Spleen (tissue), 11 donors: ENCODE data around the gene PHKA1. TPM values are rescaled to one million over a fixed set of nuclear protein-coding genes. Genes with fewer than 3 reads are reported as not detected.
A peak's percentile ranks its signal among the peaks of the same experiment; 100 is the strongest.

ENCODE experiments used
- DNase-seq: peaks from one replicate; pipeline ENCODE4 v3.0.0-alpha.2; 2020
- H3K27ac ChIP-seq, 8 donors: fragments of 200-600 bp; sonication (generic) in 7 of 8; 1 replicate in 4 of 8; 2 replicates in 4 of 8; pipeline versions ENCODE4 v1.5.0 to v1.8.0; 2016 to 2021; ENCODE audit warnings: inconsistent platforms in 4 of 8, mild to moderate bottlenecking in 4 of 8, moderate library complexity in 1 of 8
- H3K27me3 ChIP-seq, 7 donors: fragments of 200-600 bp; sonication (generic) in 6 of 7; replicated peaks in 1 of 7; 1 replicate in 4 of 7; 2 replicates in 3 of 7; pipeline versions ENCODE4 v1.5.0 to v1.8.0; 2016 to 2021; ENCODE audit warnings: inconsistent platforms in 3 of 7, mild to moderate bottlenecking in 1 of 7
- H3K36me3 ChIP-seq, 6 donors: fragments of 200-600 bp; sonication (generic) in 5 of 6; 1 replicate in 4 of 6; 2 replicates in 2 of 6; pipeline versions ENCODE4 v1.5.0 to v1.8.0; 2016 to 2021; ENCODE audit warnings: inconsistent platforms in 2 of 6
- H3K4me1 ChIP-seq, 6 donors: fragments of 200-600 bp; sonication (generic) in 5 of 6; 1 replicate in 3 of 6; 2 replicates in 3 of 6; pipeline versions ENCODE4 v1.5.0 to v1.8.0; 2016 to 2021; ENCODE audit warnings: inconsistent platforms in 3 of 6
- H3K4me3 ChIP-seq, 8 donors: fragments of 200-600 bp; sonication (generic) in 7 of 8; 1 replicate in 4 of 8; 2 replicates in 4 of 8; pipeline versions ENCODE4 v1.5.0 to v1.8.0; 2016 to 2021; ENCODE audit warnings: inconsistent platforms in 4 of 8, mild to moderate bottlenecking in 4 of 8, moderate library complexity in 2 of 8
- H3K9me3 ChIP-seq, 8 donors: fragments of 200-600 bp; sonication (generic) in 7 of 8; 1 replicate in 4 of 8; 2 replicates in 4 of 8; pipeline versions ENCODE4 v1.5.0 to v1.8.0; 2016 to 2021; ENCODE audit warnings: inconsistent platforms in 4 of 8
- POLR2A ChIP-seq, 3 donors: fragments of 450-650 bp; IDR thresholded peaks; one replicate each; pipeline ENCODE4 v1.5.1; 2017; ENCODE audit warnings: antibody characterized with exemption in 3 of 3, mild to moderate bottlenecking in 1 of 3
- POLR2AphosphoS5 ChIP-seq, 3 donors: sonication (generic); formaldehyde crosslinking; IDR thresholded peaks; one replicate each; pipeline ENCODE4 v1.5.1; 2017; ENCODE audit warnings: antibody characterized with exemption in 3 of 3
- whole genome bisulfite sequencing, 5 donors: extraction: QIAGEN DNeasy Blood & Tissue Kit in 3 of 5; methylation state at CpG; one replicate each; pipeline versions ENCODE4 v1.1.5 to v1.1.7; 2013 to 2018; 5-methylcytosine and 5-hydroxymethylcytosine counted together
- intact Hi-C: fragments of 100-400 bp; cut with DNase I; formaldehyde crosslinking; loops from one replicate; pipeline ENCODE4 v1.15.0; 2023; ENCODE audit warnings: low total_unique reads
- polyA plus RNA-seq, 3 donors: library from polyadenylated mRNA; stranded (reverse); fragments of 200-250 nt; gene quantifications; one replicate each; pipeline ENCODE4 v1.2.1, GENCODE V29; 2013
- small RNA-seq, 4 donors: library from RNA; depleted of rRNA; stranded (forward); fragments of <200 nt; gene quantifications; one replicate each; pipeline ENCODE3, GENCODE V24; 2016
- total RNA-seq, 7 donors: library from RNA; depleted of rRNA in 3 of 7; stranded (reverse); fragments of >200 nt in 3 of 7; fragmentation: NEBNext Ultra II Directional in 4 of 7; extraction: Animal tissue kit (Norgen Biotek cat#: 25700) in 4 of 7; gene quantifications; one replicate each; pipeline versions ENCODE4 v1.1.0 to v1.2.1, GENCODE V29; 2016 to 2021
- TF ChIP-seq, protein P1 (sequence below), 11 experiments: fragments of 200-600 bp in 7 of 11; fragments of 450-650 bp in 4 of 11; sonication (generic) in 4 of 11; IDR thresholded peaks in 8 of 11; conservative IDR thresholded peaks in 3 of 11; 1 replicate in 7 of 11; 2 replicates in 4 of 11; pipeline versions ENCODE4 v1.4.0 to v1.8.0; 2016 to 2021; ENCODE audit warnings: antibody characterized with exemption in 11 of 11, inconsistent platforms in 4 of 11, mild to moderate bottlenecking in 1 of 11
- donor health status: healthy with polysubstance abuse.
- donor health status: DM: no; HTN: no; CAD: no; lungs with moderate emphysema.
- donor health status: DM: no; HTN: no; CAD: no.
- donor health status: Bipolar disorder and iron deficiency.
- donor health status: healthy.
- donor health status: DM: no; HTN: no; CAD: no.
- donor health status: DM: yes; HTN: yes; CAD: no.

The PHKA1 gene
- total and polyA plus RNA-seq, 10 donors: 0.67 to 12.7 (median 6.9) TPM

DNA sequence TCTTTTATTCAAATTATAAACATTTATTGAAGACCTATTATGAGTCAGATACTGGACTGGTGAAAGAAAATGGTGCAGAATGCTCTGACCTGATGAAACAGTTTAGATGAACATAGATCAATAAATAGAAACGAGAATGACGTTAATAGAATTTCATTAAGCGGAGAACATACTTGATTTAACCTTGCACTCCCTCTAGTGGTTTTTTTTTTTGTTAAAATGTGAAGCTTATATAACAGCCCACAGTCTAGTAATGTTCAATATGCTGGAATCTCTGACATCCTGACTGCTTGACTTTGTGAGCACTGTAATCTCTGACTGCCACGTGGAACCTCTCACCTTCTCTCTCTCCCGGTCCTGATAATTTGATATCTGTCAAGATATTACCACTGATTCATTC, 173.8 kb downstream of the PHKA1 start:
- H3K27ac ChIP-seq: no peak overlapping the region

DNA sequence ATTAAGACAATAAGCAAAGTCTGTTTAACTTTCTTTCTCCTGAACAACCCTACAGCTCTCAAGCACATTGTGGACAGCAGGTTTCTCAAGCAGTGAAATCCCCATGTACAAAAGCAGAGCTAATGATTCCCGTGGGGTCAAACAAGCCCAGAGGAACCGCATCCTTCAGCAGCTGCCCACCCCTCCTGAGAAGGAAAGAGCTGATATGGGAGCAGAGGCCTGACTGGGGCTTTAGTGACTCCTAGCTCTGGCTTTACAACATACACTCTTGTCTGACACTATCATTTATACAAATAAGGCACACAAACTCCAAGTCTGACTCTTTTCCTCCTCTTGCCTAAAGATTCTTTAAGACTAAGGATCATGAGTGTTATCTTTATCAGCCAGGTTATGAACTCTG, 174.3 kb downstream of the PHKA1 start:
- H3K4me3 ChIP-seq: no peak overlapping the region
- no peak for TF ChIP-seq POLR2A (IDR thresholded peaks at IDR 0.05)
- TF ChIP-seq POLR2AphosphoS5 (IDR thresholded peaks at IDR 0.05): no peak
- TF ChIP-seq, protein P1, sequence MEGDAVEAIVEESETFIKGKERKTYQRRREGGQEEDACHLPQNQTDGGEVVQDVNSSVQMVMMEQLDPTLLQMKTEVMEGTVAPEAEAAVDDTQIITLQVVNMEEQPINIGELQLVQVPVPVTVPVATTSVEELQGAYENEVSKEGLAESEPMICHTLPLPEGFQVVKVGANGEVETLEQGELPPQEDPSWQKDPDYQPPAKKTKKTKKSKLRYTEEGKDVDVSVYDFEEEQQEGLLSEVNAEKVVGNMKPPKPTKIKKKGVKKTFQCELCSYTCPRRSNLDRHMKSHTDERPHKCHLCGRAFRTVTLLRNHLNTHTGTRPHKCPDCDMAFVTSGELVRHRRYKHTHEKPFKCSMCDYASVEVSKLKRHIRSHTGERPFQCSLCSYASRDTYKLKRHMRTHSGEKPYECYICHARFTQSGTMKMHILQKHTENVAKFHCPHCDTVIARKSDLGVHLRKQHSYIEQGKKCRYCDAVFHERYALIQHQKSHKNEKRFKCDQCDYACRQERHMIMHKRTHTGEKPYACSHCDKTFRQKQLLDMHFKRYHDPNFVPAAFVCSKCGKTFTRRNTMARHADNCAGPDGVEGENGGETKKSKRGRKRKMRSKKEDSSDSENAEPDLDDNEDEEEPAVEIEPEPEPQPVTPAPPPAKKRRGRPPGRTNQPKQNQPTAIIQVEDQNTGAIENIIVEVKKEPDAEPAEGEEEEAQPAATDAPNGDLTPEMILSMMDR (IDR thresholded peaks at IDR 0.05 in 8 of 11, conservative IDR thresholded peaks at IDR 0.05 in 3 of 11): no peak
- no peaks in the 10 kb centered on the region for H3K9me3 ChIP-seq
- intact Hi-C loops: no loop called here
- H3K27me3 ChIP-seq: no peaks in the 10 kb centered on the region
- H3K27ac ChIP-seq: no peak overlapping the region
- WGBS, 5 donors: 75 to 100% (median 86%) methylated on average over 2 of the region's 2 CpGs
- no peaks in the 10 kb centered on the region for H3K4me1 ChIP-seq
- no peak for DNase-seq
- H3K36me3 ChIP-seq: peaks cover 0 to 21% (median 0%) of the 10 kb centered on the region in 6 donors

More for the DNA sequence above, 173.8 kb downstream of the PHKA1 start:
- H3K9me3 ChIP-seq: no peaks in the 10 kb centered on the region
- no peaks in the 10 kb centered on the region for H3K27me3 ChIP-seq
- TF ChIP-seq POLR2A (IDR thresholded peaks at IDR 0.05): no peak
- TF ChIP-seq, protein P1 (IDR thresholded peaks at IDR 0.05 in 8 of 11, conservative IDR thresholded peaks at IDR 0.05 in 3 of 11): peak in 4 of 11 experiments; percentile 13 to 25 (median 20)
- H3K36me3 ChIP-seq: peaks cover 0 to 16% (median 0%) of the 10 kb centered on the region in 6 donors
- DNase-seq: no peak
- 21 to 45% (median 30%) methylated on average over 5 of the region's 5 CpGs for WGBS, 5 donors
- intact Hi-C loops: no loop called here
- H3K4me1 ChIP-seq: no peaks in the 10 kb centered on the region
- no peak overlapping the region for H3K4me3 ChIP-seq

DNA sequence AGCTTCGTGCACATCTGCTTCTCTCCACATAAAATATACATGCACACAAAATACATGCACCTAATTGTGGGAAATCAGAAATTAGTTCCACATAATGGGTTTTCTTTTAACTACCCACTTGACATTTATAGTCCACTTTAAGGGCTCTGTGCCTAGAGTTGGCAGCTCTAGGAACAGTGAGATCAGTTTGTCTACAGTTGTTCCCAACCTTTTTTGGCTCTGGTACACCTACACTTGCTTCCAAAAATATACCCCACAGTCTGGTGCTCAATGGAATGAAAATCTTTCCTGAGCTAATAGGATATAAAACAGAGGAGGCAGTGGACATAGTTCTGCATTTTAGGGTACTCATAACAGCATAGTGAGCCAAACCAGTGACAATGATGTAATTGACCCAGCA, 177.6 kb downstream of the PHKA1 start:
- H3K27ac ChIP-seq: no peak overlapping the region
- intact Hi-C loops: no loop called here
- TF ChIP-seq POLR2AphosphoS5 (IDR thresholded peaks at IDR 0.05): no peak
- H3K27me3 ChIP-seq: no peaks in the 10 kb centered on the region
- 71 to 100% (median 87%) methylated on average over 1 of the region's 1 CpG for WGBS, 5 donors
- DNase-seq: no peak
- H3K4me3 ChIP-seq: no peak overlapping the region
- H3K9me3 ChIP-seq: no peaks in the 10 kb centered on the region
- peaks cover 0 to 11% (median 0%) of the 10 kb centered on the region in 6 donors for H3K36me3 ChIP-seq
- H3K4me1 ChIP-seq: no peaks in the 10 kb centered on the region

DNA sequence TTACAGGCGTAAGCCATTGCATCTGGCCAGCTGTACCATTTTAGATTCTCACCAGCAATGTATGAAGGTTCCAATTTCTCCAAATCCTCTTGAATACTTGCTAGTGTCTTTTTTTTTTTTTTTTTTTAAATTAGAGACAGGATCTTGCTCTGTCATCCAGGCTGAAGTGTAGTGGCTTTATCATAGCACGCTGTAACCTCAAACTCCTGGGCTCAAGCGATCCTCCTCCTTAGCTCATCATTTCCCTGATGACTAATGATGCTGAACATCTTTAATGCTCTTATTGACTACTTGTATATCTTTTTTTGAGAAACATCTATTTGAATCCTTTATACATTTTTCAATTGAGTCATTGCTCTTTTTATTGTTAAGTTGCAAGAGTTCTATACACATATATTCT, 181.7 kb downstream of the PHKA1 start:
- no peak for DNase-seq
- intact Hi-C loops: no loop called here
- Histone ChIP-seq H3K9me3 (no peaks in the 10 kb centered on the region), H3K4me3 (no peak overlapping the region), H3K27ac (no peak overlapping the region), H3K4me1 (no peaks in the 10 kb centered on the region), H3K36me3 (peaks cover 0 to 11% (median 0%) of the 10 kb centered on the region in 6 donors), H3K27me3 (no peaks in the 10 kb centered on the region)
- TF ChIP-seq, protein P1 (IDR thresholded peaks at IDR 0.05 in 8 of 11, conservative IDR thresholded peaks at IDR 0.05 in 3 of 11): no peak
- TF ChIP-seq POLR2AphosphoS5 (IDR thresholded peaks at IDR 0.05) (no peak), POLR2A (IDR thresholded peaks at IDR 0.05) (no peak)
- 80 to 92% (median 89%) methylated on average over 3 of the region's 3 CpGs for WGBS, 5 donors

Small RNAs within 50 kb of the gene (small RNA-seq; reads per million reads assigned to genes)
- 0 to 0.07 (median 0) reads per million in 4 donors for gene BX295541.1
- 0 reads per million in 4 donors for gene RF00012
- 0 reads per million in 4 donors for gene RNU1-112P

Other genes with a start within 250 kb of the PHKA1 start
- 10 to 100 TPM; 24.3 to 54.6 (median 34.0) TPM for gene HDAC8, start 141.5 kb downstream of the PHKA1 start, total RNA-seq
- gene HDAC8, start 141.5 kb downstream of the PHKA1 start, polyA plus RNA-seq: 10 to 100 TPM; 15.6 to 18.7 (median 16.4) TPM
- 1 to 10 TPM in 1 of 7 donors, under 1 TPM in 3, not detected in 3; 0.67 to 1.4 (median 0.83) TPM for gene DMRTC1B, start 62.6 kb upstream of the PHKA1 start, total RNA-seq
- 1 to 10 TPM; 1.9 to 4.2 (median 3.1) TPM for gene DMRTC1B, start 62.6 kb upstream of the PHKA1 start, polyA plus RNA-seq
- not detected for gene FAM236B, start 68.4 kb upstream of the PHKA1 start, total RNA-seq
- gene FAM236B, start 68.4 kb upstream of the PHKA1 start, polyA plus RNA-seq: not detected
- not detected for gene FAM236D, start 93.9 kb upstream of the PHKA1 start, total RNA-seq
- gene FAM236D, start 93.9 kb upstream of the PHKA1 start, polyA plus RNA-seq: not detected
- gene FAM236C, start 198.3 kb upstream of the PHKA1 start, total RNA-seq: not detected
- gene FAM236C, start 198.3 kb upstream of the PHKA1 start, polyA plus RNA-seq: not detected
- gene FAM236A, start 223.9 kb upstream of the PHKA1 start, total RNA-seq: not detected
- not detected for gene FAM236A, start 223.9 kb upstream of the PHKA1 start, polyA plus RNA-seq
- gene DMRTC1, start 229.5 kb upstream of the PHKA1 start, total RNA-seq: under 1 TPM in 2 of 7 donors, not detected in 5; 0.23 to 0.39 TPM
- gene DMRTC1, start 229.5 kb upstream of the PHKA1 start, polyA plus RNA-seq: under 1 TPM; 0.11 to 0.41 (median 0.13) TPM